Activated CD4-positive, alpha-beta T cell treated with anti-CD3 and anti-CD28 coated beads for 48 hours (primary cell): ENCODE measurements around the gene TMEM25.
"Not testable (repeated sequence)": the region's sequence is repeated elsewhere in the genome, so short reads cannot be mapped to it uniquely, and the experiment has no call there.

ENCODE experiments used
- DNase-seq: peaks from one replicate; pipeline ENCODE4 v3.0.0-alpha.2; 2020

Gene TMEM25

DNA sequence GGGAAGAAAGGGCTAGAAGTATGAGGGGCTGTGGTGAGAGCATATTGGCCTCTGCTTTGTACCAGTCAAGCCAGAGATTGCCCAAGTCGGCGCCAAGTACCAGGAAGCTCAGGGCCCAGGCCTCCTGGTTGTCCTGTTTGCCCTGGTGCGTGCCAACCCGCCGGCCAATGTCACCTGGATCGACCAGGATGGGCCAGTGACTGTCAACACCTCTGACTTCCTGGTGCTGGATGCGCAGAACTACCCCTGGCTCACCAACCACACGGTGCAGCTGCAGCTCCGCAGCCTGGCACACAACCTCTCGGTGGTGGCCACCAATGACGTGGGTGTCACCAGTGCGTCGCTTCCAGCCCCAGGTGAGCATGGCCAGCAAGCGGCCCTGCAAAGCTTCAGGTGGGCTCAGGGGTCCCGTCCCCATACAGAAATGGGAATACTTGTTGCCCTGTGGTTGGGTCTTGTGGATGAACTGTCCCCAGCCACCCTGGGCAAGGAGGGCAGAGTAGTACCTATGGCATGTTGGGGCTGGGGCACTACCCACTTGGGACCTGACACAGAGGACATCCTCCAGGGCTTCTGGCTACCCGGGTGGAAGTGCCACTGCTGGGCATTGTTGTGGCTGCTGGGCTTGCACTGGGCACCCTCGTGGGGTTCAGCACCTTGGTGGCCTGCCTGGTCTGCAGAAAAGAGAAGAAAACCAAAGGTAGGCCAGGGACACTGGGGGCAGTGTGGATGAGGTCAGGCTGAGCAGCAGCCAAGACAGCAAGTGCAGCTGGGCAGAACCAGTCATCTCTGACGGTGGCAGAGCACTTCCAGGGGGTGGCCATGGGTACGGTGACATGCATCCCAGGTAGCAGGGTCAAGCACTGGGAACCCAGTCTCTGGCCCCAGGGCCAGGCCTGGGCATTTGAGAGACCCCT, 2.1 kb downstream of the TMEM25 start:
- no peak for DNase-seq

DNA sequence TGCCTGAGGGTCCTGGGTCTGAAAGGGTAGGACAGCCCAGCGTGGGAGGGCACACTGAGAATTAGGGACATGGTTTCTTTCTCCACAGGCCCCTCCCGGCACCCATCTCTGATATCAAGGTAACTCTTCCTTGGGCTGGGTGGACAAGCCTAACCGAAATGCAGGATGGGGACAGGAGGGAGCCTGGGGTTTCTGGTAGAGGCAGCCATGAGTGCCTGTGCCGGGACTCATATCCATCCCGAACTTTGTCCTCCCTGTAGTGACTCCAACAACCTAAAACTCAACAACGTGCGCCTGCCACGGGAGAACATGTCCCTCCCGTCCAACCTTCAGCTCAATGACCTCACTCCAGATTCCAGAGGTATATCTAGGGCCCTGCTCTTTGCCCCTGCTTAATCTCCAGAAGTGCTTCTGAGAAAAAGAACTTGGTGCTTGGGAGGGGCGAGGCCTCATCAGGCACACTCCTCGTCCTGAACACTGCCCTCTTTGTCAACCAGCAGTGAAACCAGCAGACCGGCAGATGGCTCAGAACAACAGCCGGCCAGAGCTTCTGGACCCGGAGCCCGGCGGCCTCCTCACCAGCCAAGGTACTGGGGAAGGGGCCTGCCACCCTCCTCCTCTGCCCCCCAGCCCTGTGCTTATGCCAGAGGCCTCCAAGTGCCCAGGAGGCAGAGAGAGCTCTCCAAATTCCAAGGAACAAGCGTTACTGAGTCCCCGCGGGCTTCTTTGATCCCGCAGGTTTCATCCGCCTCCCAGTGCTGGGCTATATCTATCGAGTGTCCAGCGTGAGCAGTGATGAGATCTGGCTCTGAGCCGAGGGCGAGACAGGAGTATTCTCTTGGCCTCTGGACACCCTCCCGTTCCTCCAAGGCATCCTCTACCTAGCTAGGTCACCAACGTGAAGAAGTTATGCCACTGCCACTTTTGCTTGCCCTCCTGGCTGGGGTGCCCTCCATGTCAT, 3.1 kb downstream of the TMEM25 start:
- DNase-seq: no peak

DNA sequence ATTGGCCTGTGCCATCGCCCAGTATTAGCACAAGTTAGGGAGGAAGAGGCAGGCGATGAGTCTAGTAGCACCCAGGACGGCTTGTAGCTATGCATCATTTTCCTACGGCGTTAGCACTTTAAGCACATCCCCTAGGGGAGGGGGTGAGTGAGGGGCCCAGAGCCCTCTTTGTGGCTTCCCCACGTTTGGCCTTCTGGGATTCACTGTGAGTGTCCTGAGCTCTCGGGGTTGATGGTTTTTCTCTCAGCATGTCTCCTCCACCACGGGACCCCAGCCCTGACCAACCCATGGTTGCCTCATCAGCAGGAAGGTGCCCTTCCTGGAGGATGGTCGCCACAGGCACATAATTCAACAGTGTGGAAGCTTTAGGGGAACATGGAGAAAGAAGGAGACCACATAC, 4.3 kb downstream of the TMEM25 start:
- DNase-seq: no peak

DNA sequence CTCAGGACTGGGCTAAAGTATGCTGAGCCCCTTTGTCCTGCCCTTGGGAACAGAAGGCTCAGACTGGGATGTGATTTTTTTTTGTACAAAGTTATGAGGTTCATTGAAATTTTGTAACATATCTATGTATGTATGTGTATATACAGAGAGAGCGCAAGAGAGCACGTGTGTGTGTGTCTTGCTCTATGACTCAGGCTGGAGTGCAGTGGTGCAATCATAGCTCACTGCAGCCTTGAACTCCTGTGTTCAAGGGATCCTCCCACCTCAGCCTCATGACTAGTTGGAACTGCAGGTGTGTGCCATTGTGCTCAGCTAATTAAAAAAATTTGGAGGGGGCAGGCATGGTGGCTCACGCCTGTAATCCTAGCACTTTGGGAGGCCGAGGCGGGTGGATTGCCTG, 5.7 kb downstream of the TMEM25 start:
- DNase-seq: no peak

DNA sequence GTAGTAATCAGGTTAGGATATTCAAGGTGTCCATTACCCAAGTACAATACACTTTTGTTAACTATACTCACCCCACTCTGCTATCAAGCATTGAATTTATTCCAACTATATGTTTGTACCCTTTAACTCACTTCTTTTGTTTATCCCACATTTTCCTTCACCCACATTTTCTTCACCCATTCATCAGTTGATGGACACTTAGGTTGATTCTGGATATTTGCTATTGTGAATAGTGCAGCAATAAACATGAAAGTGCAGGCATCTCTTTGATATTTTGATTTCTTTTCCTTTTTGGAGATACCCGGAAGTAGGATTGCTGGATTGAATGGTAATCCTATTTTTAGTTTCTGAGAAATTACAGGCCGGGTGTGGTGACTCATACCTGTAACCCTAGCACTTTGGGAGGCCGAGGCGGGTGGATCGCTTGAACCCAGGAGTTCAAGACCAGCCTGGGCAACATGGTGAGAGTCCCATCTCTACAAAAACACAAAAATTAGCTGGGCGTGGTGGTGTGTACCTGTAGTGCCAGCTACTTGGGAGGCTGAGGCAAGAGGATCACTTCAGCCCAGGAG, 6.5 kb downstream of the TMEM25 start:
- no peak for DNase-seq

DNA sequence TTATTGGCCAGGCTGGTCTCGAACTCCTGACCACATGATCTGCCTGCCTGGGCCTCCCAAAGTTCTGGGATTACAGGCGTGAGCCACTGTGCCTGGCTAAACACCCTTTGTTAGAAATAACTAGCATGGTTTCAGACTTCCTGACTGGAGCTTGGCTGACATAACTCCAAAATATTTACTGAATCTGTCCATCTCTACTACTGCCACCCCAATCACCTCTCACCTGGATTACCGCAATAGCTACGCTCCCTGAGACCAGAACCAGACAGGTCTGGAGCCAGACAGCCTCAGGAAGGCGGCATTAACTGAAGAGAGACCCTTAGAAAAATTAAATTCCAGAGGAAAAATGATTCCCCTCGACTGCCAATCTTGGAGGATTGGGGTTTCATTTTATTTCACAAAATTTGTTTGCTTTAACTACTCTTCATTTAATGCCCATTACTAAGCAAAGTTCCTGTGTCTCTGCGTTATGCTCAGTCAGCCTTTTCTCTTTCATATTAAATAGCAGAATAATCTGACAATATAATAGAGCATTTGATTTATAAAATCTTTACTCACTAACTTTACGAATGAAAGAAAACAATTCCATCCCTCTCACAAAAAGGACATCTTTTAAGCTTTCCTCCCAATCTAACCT, 13.1 kb downstream of the TMEM25 start:
- no peak for DNase-seq

DNA sequence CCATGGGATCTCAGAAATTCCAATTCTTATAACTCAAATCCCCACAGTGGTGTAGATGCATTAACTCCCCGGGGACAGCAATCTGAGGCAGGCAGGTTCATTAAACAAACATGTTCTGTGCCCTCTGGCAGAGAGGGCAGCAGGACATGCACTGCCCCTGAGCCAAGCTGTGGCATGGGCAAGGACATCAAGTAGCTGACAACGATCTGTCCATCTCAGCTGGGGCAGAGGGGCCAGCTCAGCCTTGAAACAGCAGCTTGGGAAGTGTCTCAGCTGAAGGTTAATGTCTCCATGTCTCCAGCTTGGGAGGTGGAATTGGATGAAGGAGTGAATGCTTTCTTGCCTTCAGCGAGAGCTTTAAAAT, 13.6 kb downstream of the TMEM25 start:
- DNase-seq: no peak

DNA sequence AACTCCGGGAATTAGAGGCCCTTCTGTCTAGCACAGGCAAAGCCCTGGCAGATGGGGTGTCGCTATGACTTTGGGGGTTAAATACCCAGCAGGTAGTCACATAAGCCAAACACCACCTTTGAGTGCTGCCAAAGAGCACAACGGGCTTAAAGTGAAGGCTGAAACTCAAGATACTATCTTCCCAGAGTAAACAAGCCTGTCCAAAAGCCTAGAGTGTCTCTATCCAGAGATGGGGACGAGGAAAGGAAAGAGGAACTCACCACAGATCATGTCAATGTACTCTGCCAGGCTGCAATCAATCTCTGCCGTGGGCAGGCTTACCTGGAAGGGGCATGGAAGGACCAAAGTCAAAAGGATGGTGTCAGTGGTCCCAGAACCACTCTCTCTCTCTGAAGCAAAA, 14.5 kb downstream of the TMEM25 start:
- DNase-seq: no peak

DNA sequence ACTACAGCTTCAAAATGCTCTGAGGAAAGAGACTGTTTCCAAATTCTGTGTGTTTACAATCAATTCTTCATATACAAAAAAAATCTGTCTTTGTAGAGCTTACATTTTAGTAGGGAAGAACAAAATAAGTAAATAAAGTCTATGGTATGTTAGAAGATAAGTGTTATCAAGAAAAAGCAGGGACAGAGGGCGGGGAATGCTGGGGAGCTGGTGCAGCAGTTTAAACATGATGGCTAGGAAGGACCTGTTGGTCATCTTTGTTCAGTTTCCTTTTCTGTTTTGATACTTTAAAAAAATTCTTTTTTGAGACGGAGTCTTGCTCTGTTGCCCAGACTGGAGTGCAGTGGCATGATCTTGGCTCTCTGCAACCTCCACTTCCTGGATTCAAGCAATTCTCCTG, 16.1 kb downstream of the TMEM25 start:
- no peak for DNase-seq

DNA sequence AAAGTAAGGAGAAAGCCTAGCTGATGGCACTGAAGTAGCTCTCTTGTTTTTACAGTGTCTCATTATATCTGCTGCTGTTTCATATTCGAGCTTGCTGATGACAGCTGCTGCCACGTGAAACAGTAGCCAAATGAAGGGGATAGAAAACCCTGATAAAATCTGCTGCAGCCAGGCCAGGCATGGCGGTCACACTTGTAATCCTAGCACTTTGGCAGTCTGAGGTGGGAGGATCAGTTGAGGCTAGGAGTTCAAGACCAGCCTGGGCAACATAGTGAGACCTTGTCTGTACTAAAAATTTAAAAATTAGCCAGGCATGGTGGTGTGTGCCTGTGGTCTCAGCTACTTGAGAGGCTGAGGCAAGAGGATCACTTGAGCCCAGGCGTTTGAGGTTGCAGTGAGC, 21.3 kb downstream of the TMEM25 start:
- no peak for DNase-seq

DNA sequence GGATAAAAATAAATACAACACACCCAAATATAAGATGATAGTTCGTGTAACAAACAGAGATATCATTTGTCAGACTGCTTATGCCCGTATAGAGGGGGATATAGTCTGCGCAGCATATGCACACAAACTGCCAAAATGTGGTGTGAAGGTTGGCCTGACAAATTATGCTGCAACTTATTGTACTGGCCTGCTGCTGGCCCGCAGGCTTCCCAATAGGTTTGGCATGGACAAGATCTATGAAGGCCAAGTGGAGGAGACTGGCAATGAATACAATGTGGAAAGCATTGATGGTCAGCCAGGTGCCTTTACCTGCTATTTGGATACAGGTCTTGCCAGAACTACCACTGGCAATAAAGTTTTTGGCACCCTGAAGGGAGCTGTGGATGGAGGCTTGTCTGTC, 29.8 kb downstream of the TMEM25 start:
- DNase-seq: no peak

DNA sequence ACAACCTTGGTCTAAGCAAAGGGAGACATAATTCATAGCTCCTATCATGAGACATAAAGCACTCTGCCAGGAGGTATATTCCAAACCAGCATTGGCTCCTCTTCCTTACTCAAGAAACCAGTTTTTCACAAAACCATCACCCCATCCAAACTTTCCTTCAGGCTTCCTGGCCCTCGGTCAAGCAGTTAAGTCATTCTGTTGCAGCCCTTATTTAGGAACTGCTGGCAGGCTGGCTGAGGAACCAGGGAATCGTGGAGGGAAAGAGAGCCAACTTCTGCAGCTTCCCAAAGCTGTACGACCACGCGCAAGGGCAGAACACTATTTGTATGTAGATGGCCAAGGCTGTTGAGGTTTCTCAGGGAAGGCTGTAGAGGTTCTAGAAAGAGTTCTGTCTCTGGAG, 34.1 kb downstream of the TMEM25 start:
- no peak for DNase-seq

DNA sequence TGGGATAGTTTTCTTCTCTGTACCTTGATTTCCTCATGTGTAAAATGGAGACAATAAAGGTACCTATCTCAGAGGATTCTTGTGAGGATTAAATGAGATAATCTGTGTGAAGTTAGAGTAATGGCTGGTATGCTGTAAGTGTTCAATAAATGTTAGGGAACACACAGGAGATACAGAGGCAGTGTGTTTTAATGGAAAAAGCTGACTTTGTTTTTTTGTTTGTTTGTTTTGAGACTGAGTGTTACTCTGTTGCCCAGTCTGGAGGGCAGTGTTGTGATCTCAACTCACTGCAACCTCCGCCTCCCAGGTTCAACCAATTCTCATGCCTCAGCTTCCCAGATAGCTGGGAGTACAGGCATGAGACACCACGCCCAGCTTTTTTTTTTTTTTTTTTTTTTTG, 38.7 kb downstream of the TMEM25 start:
- DNase-seq: no peak

DNA sequence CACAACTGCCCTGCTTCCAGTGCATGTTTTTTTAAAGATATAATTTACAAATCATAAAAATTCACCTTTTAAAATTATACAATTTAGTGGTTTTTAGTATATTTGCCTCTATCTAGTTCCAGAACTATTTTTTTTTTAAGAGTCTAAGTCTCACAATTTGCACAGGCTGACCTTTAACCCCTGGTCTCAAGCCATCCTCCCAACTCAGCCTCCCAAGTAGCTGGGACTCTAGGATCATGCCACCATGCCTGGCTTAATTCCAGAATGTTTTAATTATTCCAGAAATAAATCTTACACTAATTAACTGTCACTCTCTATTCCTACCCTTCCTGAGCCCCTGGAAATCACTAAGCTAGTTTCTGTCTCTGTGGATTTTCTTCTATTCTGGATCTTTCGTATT, 39.8 kb downstream of the TMEM25 start:
- no peak for DNase-seq

DNA sequence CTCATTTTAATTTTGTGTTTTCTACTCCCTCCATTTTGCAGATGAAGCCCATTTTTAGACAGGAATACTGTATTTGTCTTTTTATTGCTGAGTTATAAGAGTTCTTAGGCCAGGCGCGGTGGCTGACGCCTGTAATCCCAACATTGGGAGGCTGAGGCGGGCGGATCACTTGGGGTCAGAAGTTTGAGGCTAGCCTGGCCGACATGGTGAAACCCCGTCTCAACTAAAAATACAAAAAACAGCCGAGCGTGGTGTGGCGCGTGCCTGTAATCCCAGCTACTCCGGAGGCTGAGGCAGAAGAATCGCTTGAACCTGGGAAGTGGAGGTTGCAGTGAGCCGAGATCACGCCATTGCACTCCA, 40.7 kb downstream of the TMEM25 start:
- peak; percentile 31 for DNase-seq

DNA sequence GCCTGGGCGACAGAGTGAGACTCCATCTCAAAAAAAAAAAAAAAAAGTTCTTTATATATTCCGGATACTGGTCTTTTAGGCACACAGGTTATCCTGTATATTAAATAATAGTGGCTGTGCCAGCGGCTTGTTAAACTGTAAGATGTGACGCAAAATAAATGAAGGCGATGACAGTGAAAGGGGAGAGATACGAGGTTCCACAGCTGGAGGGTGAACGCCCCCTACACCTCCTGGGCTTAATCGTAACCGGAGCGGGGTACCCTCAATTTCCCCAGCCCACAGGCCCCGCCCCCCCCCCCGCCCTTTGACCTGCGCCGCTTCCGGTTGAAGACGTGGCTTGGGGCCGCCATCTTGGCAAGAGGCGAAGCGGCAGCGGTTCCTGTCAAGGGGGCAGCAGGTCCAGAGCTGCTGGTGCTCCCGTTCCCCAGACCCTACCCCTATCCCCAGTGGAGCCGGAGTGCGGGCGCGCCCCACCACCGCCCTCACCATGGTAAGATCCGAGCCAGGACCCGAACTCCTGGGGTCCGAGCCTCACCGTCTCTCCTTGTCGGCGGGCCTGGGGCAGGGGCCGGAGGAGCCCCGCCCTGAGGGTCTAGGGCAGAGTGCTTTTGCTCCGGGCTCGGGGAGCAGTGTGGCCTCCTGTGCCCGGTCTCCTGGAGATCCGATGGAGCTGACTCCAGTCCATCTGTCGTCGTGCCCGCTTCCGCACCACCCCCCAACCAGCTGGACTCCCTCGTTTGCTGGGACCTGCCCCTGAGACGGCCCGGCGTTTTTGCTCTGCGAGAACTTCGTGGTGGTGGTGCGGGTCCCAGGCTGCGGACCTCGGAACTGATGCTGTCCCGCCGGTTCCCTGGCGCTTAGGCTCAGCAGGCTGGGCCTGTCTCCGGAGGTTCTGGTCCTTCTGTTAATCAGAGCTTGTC, 41.3 kb downstream of the TMEM25 start, which contains the start of gene ARCN1:
ARCN1 (plus strand) TSS at position 349 of the 920 bp plus-strand sequence; CDS start at position 488, 139 bp downstream.
- peak; percentile 84 for DNase-seq

DNA sequence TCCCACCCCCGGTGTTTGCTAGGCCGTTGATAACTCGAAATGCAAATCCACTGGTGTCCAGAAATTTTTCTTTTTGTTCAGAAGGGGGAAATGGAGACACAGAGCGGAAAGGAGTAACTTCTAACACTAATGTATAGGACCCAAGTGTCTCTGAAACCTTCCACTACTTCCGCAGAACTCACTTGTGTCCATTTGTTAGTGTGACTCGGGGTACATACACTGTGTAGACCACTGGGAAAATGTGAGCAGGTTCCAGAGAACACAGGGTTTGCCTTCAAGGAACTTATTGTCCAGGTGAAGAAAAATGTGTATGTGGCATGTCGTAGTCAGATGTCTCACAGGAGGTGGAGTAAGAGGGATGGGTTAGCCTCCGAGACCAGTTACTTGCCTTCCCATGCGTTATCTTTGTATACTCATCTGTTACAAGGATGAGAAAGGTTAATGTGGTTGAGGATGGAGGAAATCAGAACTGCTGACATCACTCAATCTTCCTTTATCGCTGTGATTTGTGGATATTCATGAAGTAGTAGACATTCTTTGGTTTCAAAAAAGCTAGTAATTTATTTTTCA, 42.1 kb downstream of the TMEM25 start:
- DNase-seq: peak; percentile 35

DNA sequence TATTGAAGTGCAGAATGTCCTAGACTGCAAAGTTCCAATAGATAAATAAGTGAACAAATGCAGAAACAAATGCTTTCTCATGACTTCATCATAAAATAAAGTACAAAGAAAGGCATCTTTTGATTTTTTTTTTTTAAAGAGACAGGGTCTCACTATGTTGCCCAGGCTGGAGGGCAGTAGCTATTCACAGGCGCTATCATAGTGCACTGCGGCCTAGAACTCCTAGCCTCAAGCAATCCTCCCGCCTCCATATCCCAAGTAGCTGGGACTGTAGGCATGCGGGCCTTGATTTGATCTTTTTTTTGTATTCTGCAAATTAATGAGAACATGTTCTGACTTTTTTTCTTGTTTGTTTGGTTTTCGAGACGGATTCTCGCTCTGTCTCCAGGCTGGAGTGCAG, 43.6 kb downstream of the TMEM25 start:
- DNase-seq: no peak

DNA sequence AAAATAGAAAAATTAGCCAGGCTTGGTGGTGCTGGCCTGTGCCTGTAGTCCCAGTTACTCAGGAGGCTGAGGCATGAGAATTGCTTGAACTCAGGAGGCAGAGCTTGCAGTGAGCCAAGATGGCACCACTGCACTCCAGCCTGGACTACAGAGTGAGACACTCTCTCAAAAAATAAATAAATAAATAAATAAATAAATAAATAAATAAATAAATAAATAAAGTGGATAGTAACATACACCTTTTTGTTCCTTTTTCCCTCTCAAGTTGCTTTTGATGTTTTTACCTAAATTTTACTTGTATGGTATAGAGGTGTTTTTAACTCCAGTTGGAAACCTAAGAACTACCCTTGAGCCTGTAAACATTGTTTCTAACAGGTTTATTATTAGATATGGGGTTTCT, 47.0 kb downstream of the TMEM25 start:
- not testable (repeated sequence) for DNase-seq

DNA sequence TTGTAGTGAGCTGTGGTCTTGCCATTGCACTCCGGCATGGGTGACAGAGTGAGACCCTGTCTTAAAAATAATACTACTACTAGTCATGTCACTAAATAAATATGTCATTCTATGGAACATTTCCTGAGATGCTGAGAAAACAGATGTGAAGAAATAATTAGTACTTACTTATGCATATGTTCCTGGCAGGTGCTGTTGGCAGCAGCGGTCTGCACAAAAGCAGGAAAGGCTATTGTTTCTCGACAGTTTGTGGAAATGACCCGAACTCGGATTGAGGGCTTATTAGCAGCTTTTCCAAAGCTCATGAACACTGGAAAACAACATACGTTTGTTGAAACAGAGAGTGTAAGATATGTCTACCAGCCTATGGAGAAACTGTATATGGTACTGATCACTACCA, 50.1 kb downstream of the TMEM25 start:
- no peak for DNase-seq
